ENCODE measurements around the gene TMEM235.
"Not testable (repeated sequence)": the region's sequence is repeated elsewhere in the genome, so short reads cannot be mapped to it uniquely, and the experiment has no call there.

Gene TMEM235

DNA sequence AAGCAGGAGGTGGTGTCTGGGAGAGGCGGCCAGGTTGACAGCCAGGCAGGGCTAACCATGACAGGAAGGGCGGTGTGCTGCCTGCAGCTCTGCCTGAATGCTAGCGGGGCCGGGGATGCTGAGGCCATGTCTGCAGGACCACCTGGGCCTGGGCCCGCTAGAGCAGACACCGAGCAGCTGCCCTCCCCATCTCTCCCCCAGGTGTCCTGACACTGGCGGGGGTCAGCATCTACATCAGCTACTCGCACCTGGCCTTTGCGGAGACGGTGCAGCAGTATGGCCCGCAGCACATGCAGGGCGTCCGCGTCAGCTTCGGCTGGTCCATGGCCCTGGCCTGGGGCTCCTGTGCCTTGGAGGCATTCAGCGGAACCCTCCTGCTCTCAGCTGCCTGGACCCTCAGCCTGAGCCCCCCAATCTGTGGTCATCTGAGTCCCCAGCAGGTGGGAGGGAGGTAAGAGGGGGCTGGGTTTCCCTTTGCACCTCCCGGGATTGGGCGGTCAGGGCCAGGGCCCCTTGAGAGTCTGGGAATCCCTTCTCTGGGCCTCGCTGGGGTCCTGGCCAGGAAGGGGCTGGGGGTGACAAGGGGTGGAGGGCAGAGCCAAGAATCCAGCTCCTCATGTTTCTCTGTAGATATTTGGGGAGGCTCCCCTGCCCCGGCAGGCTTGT, 7.5 kb downstream of the TMEM235 start:
- DNase-seq, result no peak

GRCh38 chr17:78239489-78239931, 8.1 kb downstream of the TMEM235 start:
- DNase-seq, result no peak

DNA sequence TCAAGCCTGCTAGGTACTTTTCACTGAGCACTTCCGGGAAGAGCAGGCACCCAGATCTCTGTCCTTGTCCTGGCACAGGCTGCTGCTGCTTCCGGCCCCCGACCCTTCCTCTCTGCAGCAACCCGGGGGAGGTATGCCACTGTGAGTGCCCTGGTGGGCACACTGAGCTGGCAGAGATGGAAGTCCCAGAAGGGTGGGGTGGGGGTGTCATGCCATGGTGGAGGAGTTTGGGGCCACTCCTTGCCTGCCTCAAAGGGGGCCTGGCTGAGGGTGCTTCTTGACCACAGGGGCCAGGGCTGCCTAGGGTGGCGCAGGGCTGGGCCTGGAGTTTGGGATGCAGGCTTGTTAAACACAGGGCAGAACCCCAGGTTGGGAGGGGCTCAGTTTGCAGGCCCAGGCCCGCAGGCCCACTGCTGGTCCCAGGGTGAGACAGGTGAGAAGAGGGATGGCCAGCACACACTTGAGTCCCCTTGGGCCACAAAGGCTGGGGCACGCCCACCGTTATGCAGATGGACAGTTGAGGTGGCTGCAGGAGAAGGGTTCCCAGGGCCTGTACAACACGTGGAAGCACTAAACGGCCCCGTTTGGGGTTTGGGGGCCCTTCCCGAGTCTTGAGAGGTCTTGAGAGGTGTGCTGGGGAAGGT, 8.7 kb downstream of the TMEM235 start:
- no peak for DNase-seq

DNA sequence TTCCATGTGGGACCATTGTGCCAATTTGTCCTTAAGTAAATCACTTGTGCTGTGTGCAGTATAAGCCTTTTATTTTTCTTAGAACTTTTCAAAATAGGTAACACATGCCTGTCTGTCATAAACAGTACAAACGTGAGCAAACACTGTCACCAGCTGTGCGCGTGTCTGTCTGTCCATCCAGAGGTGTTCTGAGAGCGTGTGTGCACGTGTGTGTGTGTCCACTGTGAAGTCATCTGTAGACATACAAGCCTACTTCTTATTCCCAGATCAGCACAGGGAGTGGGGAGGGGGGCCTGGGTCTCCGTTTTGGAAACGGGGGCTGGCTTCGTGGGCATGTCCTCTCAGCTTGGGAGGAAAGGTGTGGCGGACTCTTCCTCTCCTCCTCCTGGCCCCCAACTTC, 9.4 kb downstream of the TMEM235 start:
- DNase-seq, result no peak

- no peak for DNase-seq
These were observed 10.0 kb downstream of the TMEM235 start for GRCh38 chr17:78241277-78242023.

DNA sequence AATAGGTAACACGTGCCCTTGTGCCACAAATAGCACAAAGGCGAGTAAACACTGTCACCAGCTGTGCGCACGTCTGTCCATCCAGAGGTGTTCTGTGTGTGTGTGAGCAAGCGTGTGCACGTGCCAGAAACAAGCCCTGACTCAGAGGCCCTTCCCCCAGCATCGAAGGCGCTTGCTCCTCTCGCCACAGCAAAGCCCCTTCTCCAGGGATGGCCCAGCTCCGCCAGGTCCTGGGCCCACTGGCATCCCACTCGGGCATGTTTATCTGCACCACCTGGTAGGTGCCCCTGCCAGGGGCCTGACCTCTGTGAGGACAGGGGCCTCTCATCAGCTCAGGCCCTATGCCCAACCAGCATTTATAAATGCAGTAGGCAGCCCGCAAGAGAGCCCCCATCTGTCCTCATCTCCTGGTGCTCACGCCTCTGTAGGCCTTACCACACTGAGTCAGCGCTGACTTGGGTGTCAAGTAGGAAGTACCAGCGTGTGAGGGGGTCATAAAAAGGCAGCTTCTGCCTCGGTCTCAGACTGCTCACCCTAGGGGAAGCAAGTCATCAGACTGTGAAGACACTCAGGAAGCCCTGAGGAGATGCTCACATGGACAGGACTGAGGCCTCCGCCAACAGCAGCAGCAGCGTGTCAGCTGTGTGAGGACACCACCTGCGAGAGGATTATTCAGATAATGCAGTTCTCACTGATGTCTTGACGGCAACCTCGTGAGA, 10.8 kb downstream of the TMEM235 start:
- peak; percentile 29 for DNase-seq

- no peak for DNase-seq
These were observed 15.9 kb downstream of the TMEM235 start for GRCh38 chr17:78247304-78247703.

- DNase-seq, result no peak
These were observed 16.9 kb downstream of the TMEM235 start for GRCh38 chr17:78248051-78248914.

DNA sequence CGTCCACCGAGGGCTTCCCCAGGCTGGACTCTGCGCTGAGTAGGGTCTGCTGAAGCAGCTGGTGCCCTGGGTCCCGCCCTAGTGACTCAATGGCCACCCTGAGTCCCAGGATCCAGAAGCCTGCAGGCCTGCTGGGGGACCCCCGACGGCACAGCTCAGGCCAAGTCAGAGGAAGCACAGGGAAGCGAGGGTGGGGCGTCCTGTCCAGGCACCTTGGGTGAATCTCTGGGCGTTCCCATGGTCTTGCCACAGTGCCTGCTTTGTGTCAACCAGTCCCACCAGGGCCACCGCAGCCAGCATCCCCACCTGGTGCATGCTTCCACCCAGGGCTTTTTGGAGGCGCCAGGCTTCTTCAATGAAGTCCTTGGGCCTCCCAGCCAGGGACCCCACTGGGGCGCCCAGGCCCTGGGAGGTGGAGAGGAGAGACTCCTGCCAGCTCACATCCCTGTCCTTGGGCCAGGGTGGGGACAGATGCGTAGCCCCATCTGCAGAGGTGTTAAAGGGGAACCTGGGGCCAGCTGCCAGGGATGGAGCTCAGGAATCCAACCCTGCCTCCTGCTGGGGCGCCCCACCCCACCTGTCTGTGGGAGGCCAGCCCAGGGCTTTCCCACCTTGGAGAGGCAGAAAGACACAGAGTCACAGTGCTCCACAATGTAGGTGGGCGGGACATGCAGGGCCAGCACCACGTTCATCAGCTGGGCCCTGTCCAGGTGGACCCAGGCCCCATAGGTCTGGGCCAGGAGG, 17.8 kb downstream of the TMEM235 start:
- no peak for DNase-seq

DNA sequence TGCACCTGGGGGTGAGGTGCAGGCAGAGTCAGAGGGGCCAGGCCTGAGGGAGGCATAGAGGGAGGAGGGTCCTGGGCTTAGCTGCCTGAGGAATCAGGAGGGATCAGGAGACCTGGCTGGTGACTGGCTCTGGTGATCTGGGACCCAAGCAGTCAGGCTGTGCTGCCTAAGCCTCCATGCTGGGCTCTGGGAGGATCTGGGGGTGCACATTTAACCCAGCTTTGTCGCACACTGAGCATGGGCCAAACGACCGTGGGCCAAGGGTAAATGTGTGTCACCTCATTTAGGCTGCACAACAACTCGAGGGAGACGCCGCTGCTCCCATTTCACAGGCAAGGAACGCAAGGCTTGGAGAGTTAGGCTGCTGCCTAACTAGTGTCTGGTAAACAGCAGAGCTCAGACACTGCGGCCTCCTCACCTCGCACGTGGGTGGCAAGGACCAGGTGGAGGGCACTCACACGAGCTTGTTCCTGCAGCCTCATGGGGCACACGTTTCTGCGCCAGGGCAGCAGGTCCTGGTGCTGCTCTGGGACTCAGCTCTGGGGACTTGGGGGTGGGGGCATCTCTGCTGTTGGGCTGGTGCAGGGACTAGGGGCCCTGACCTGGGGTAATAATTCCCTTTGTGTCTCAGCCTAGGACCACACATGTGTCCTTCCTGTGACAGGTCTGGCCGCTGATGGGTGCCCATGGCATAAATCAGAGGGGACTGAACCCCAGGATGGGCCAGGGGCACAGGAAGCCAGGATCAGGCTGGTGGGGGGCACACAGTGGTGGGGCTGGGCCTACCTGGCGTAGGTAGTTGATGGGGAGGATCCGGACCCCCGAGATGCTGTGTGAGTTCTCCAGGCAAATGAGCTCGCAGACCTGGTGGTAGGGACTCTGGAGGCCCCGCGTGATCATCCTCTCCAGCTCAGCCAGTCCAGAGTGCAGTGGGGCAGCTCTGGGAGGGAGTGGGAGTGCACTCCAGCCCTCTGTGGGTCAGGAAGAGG, 18.7 kb downstream of the TMEM235 start:
- DNase-seq, result no peak

- peak; percentile 44 for DNase-seq
These were observed 19.7 kb downstream of the TMEM235 start for GRCh38 chr17:78250891-78251772.

DNA sequence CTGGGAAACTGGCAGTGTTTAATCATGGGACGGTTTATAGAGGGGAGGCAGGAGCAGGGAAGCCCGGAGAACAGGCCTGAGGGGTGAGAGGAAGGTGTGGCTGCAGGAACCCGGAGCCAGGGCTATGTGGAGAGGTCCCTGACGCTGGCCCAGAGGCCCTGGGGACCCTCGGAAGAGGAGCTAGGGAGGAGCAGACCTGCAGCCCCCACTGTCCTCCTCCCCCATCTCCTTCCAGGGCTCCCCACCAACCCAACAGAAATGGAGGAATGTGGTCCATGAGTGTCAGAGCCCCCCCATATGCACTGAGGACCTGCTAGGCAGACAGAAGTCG, 20.3 kb downstream of the TMEM235 start:
- no peak for DNase-seq

- no peak for DNase-seq
These were observed 20.7 kb downstream of the TMEM235 start for GRCh38 chr17:78252111-78252634.

- DNase-seq, result no peak
These were observed 21.5 kb downstream of the TMEM235 start for GRCh38 chr17:78252701-78253635.

- DNase-seq, result not testable (repeated sequence)
These were observed 22.2 kb downstream of the TMEM235 start for GRCh38 chr17:78253636-78253945.

- DNase-seq, result peak; percentile 20
These were observed 22.7 kb downstream of the TMEM235 start for GRCh38 chr17:78253946-78254672.

GRCh38 chr17:78255029-78255656, 23.7 kb downstream of the TMEM235 start:
- DNase-seq, result no peak

Measured in GF-D8 (cell line).